ENCODE data around the gene PIGZ. TPM values are rescaled to one million over a fixed set of nuclear protein-coding genes. Genes with fewer than 3 reads are reported as not detected.

The PIGZ gene, protein sequence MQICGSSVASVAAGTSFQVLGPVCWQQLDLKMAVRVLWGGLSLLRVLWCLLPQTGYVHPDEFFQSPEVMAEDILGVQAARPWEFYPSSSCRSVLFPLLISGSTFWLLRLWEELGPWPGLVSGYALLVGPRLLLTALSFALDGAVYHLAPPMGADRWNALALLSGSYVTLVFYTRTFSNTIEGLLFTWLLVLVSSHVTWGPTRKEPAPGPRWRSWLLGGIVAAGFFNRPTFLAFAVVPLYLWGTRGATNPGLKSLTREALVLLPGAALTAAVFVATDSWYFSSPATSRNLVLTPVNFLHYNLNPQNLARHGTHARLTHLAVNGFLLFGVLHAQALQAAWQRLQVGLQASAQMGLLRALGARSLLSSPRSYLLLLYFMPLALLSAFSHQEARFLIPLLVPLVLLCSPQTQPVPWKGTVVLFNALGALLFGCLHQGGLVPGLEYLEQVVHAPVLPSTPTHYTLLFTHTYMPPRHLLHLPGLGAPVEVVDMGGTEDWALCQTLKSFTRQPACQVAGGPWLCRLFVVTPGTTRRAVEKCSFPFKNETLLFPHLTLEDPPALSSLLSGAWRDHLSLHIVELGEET
- total RNA-seq: 4.7 and 6.0 TPM in 2 replicates
- long read RNA-seq, partial matches to known transcripts: 0 of 2 reads
- long read RNA-seq, other reads (novel, unspliced or antisense): 1 of 2 reads

DNA sequence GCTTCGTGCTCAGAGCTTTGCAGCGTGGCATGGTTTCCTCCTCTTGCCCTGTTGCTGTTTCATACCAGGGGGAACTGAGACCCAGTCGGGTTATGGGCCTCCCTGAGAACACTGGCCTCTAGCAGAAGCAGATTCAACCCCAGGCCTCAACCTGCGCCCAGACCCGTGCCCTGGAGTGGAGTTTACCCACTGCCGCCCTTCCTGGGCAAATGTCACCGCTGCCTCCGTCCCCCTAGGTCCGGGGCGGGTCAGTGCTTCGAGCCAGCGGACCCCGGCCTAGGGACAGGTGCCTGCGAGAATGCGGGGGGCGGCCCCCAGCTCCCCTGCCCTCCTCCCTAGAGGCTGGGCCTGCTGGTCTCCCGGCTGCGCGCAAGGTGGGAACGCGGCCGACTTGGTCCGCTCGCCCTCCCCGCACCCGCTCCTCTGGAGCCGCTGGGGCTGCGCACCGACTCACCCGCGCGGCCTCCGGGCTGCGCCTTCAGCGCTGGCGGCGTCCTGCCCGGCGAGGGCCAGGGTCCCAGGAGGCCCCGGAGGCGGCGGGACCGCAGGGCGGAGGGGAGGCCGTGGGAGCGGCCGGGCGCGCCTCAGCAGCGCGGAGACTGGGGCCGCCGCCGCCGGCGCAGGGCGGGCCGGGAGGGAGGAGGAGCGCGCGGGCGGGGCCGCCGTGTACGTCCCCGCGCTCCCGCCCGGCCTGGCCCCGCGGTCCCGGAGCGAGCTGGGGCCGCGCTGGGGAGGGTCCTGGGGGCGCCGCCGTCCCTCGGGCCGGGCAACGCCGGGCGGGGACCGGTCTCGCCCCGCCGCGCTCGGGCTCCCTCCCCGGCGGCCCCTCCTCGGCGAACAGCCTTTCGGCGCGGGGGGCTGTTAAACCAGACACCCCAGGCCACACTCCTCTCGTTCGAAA lies at the start of gene PIGZ:
Gene PIGZ (minus strand): TSS at position 601 of the 901 bp plus-strand sequence. CDS start 16,802 bp downstream, outside the sequence.
- Mint-ChIP-seq H3K4me1 (ENCODE audit: low read depth) (peaks cover 1% of the 10 kb centered on the region), H3K4me3 (ENCODE audit: low read depth) (peak within 1 kb of the TSS; percentile 65), H3K9me3 (ENCODE audit: low read depth) (no peaks in the 10 kb centered on the region), H3K27me3 (peaks cover 48% of the 10 kb centered on the region), H3K27ac (no peak within 1 kb of the TSS), H3K36me3 (ENCODE audit: insufficient read depth) (peaks cover 5% of the 10 kb centered on the region)
- peak; percentile 25 for DNase-seq (ENCODE audit: low spot score, unreplicated experiment)
- TF ChIP-seq, protein P1, sequence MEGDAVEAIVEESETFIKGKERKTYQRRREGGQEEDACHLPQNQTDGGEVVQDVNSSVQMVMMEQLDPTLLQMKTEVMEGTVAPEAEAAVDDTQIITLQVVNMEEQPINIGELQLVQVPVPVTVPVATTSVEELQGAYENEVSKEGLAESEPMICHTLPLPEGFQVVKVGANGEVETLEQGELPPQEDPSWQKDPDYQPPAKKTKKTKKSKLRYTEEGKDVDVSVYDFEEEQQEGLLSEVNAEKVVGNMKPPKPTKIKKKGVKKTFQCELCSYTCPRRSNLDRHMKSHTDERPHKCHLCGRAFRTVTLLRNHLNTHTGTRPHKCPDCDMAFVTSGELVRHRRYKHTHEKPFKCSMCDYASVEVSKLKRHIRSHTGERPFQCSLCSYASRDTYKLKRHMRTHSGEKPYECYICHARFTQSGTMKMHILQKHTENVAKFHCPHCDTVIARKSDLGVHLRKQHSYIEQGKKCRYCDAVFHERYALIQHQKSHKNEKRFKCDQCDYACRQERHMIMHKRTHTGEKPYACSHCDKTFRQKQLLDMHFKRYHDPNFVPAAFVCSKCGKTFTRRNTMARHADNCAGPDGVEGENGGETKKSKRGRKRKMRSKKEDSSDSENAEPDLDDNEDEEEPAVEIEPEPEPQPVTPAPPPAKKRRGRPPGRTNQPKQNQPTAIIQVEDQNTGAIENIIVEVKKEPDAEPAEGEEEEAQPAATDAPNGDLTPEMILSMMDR (IDR thresholded peaks at IDR 0.05; ENCODE audit: unreplicated experiment): no peak

GRCh38 chr3:197017003-197017402 lies 48.4 kb upstream of the PIGZ start:
- Mint-ChIP-seq H3K27me3 (peaks cover 32% of the 10 kb centered on the region), H3K4me3 (ENCODE audit: low read depth) (no peak overlapping the region), H3K9me3 (ENCODE audit: low read depth) (no peaks in the 10 kb centered on the region), H3K36me3 (ENCODE audit: insufficient read depth) (no peaks in the 10 kb centered on the region), H3K4me1 (ENCODE audit: low read depth) (peaks cover 9% of the 10 kb centered on the region), H3K27ac (no peak overlapping the region)
- DNase-seq (ENCODE audit: low spot score, unreplicated experiment): no peak
- TF ChIP-seq, protein P1 (IDR thresholded peaks at IDR 0.05; ENCODE audit: unreplicated experiment): no peak

GRCh38 chr3:197015790-197016736 lies 47.4 kb upstream of the PIGZ start:
- peaks cover 25% of the 10 kb centered on the region for H3K27me3 Mint-ChIP-seq
- no peaks in the 10 kb centered on the region for H3K9me3 Mint-ChIP-seq (ENCODE audit: low read depth)
- TF ChIP-seq, protein P1 (IDR thresholded peaks at IDR 0.05; ENCODE audit: unreplicated experiment): no peak
- H3K36me3 Mint-ChIP-seq (ENCODE audit: insufficient read depth): no peaks in the 10 kb centered on the region
- no peak overlapping the region for H3K4me3 Mint-ChIP-seq (ENCODE audit: low read depth)
- peak overlapping the region; percentile 67 for H3K27ac Mint-ChIP-seq
- DNase-seq (ENCODE audit: low spot score, unreplicated experiment): no peak
- peaks cover 7% of the 10 kb centered on the region for H3K4me1 Mint-ChIP-seq (ENCODE audit: low read depth)

DNA sequence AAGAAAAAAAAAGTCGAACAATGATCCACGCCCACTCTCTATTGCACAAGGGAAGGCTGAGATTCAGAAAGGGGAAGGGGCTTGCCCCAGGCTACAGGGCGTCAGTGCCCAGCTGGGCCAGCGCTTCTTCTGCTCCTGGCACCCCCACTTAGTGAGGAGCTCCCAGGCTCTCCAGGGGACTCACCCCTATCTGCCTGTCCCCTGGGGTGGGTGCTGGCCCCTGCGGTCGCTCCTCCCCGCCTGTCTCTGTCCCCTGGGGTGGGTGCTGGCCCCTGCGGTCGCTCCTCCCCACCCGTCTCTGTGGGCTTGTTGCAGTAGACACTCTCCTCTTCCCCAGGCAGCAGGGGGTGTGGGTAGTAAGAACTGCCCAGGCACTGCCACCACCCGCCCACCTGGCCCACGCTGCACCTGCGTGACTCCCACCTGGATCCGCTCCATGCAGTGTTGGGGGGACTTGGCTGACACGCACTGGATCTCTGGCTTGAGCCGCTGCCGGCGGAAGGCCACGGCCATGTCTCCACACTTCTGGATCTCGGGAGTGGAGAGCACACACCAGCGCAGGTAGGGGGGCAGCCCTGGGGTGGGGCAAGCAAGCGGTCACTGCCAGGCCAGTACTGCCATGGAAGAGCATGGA lies 46.4 kb upstream of the PIGZ start:
- H3K4me1 Mint-ChIP-seq (ENCODE audit: low read depth): peaks cover 7% of the 10 kb centered on the region
- H3K36me3 Mint-ChIP-seq (ENCODE audit: insufficient read depth): no peaks in the 10 kb centered on the region

More for the DNA sequence above, 46.4 kb upstream of the PIGZ start:
- no peaks in the 10 kb centered on the region for H3K9me3 Mint-ChIP-seq (ENCODE audit: low read depth)
- no peak overlapping the region for H3K27ac Mint-ChIP-seq
- TF ChIP-seq, protein P1 (IDR thresholded peaks at IDR 0.05; ENCODE audit: unreplicated experiment): no peak
- peaks cover 22% of the 10 kb centered on the region for H3K27me3 Mint-ChIP-seq
- no peak for DNase-seq (ENCODE audit: low spot score, unreplicated experiment)
- no peak overlapping the region for H3K4me3 Mint-ChIP-seq (ENCODE audit: low read depth)
